Measurements from ENCODE around the gene ARHGAP15.

Gene ARHGAP15

GRCh38 chr2:143434445-143434844, 305.2 kb downstream of the ARHGAP15 start:
- no peak overlapping the region for H3K4me3 ChIP-seq (ENCODE audit: low read depth, low read length)
- TF ChIP-seq CTCF (IDR thresholded peaks at IDR 0.05; ENCODE audit: low read depth, low read length, missing control alignments) = no peak
- DNase-seq (ENCODE audit: low read depth) = no peak

GRCh38 chr2:143435131-143435530, 305.9 kb downstream of the ARHGAP15 start:
- TF ChIP-seq CTCF (IDR thresholded peaks at IDR 0.05; ENCODE audit: low read depth, low read length, missing control alignments) = no peak
- H3K4me3 ChIP-seq (ENCODE audit: low read depth, low read length) = no peak overlapping the region
- DNase-seq (ENCODE audit: low read depth) = no peak

DNA sequence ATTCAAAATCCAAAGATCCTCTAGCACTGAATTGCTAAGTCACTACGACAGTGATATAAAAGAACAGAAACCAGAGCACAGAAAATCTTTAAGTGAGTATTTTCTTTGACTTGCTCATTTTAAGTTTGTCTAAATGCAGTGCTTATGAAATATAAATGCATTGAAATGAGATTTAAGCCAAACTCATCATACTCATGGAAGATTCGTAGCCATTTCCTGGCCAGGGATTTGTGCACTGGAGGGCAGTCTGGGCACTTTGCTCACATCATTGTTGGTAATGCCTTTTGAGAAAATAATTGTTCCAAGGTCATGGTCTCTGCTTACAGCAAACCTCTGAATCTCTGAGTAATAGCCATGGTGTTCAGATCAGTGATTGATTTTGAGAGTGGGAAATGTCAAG, 307.7 kb downstream of the ARHGAP15 start:
- H3K4me3 ChIP-seq (ENCODE audit: low read depth, low read length) = no peak overlapping the region
- no peak for TF ChIP-seq CTCF (IDR thresholded peaks at IDR 0.05; ENCODE audit: low read depth, low read length, missing control alignments)
- DNase-seq (ENCODE audit: low read depth) = no peak

DNA sequence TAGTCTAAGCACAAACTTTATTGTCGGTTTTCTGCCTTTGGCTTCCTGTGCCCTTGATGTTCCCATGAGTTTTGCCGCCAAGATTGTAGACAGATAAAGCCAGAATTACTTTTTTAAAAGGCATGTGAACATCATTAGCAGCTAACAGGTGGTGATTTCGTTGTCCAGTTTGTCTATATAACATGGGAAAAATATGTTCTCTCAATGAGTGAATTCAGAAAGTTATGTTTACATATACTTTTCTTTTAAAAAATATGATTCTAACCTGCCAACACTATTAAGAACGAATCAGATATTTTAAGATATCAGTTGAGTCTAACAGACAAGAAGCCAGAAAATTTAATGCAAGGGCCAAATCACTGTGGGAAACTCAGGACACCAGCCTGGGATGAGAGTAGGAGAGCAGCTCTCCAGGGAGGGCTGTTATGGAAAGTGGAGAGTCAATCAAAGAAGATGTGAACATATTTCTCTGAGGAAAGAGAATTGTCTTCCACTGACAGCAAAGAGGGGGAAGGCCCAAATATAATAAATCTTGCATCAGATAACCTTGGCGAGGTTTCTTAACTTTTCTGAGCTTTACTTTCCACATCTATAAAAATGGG, 311.3 kb downstream of the ARHGAP15 start:
- no peak for DNase-seq (ENCODE audit: low read depth)
- TF ChIP-seq CTCF (IDR thresholded peaks at IDR 0.05; ENCODE audit: low read depth, low read length, missing control alignments) = no peak
- H3K4me3 ChIP-seq (ENCODE audit: low read depth, low read length) = no peak overlapping the region

- no peak for TF ChIP-seq CTCF (IDR thresholded peaks at IDR 0.05; ENCODE audit: low read depth, low read length, missing control alignments)
These were observed 313.0 kb downstream of the ARHGAP15 start for GRCh38 chr2:143442193-143442592.

DNA sequence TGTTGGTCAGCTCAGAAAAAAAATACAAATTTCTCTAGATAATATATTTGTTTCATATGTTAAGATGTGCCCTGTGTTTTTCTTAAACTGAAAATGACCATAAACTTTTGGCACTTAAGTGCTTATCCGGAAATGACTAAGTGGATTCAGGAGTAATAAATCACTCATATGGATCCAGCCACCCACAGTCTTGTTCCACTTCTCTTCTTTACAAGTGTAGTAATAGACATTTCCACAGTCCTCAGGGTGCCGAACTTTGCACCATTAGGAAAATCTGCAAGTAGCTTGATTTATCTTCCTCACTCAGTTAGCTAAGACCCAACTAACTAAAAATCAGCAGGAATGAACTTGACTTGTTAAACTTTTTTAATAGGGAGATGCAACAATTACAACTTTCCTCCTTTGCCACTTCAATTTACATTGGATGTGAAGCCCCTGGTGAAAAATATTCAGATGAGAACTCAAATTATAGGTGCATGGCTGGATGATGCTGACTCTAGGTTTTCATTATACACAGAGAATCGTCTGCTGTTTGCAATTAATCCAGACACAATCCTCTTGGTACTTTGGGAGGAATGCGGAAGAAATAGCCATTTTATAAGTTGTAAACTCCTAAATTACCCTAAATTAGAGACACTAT, 322.5 kb downstream of the ARHGAP15 start:
- H3K4me3 ChIP-seq (ENCODE audit: low read depth, low read length) = no peak overlapping the region
- no peak for TF ChIP-seq CTCF (IDR thresholded peaks at IDR 0.05; ENCODE audit: low read depth, low read length, missing control alignments)
- no peak for DNase-seq (ENCODE audit: low read depth)

More at GRCh38 chr2:143442193-143442592, 313.0 kb downstream of the ARHGAP15 start:
- no peak for DNase-seq (ENCODE audit: low read depth)
- no peak overlapping the region for H3K4me3 ChIP-seq (ENCODE audit: low read depth, low read length)

All from GM12864 (cell line).